ENCODE measurements around the gene MAML3. TPM values are rescaled to one million over a fixed set of nuclear protein-coding genes. Genes with fewer than 3 reads are reported as not detected.

MAML3 gene
- total RNA-seq, 1 donor = 4.4 TPM

- peaks cover 31% of the 10 kb centered on the region for H3K4me1 ChIP-seq (ENCODE audit: insufficient read depth, low read length)
- H3K4me3 ChIP-seq (ENCODE audit: low read length) = no peak overlapping the region
- H3K27me3 ChIP-seq (ENCODE audit: insufficient read depth, low read length) = no peaks in the 10 kb centered on the region
- H3K9me3 ChIP-seq (ENCODE audit: low read depth, low read length) = no peaks in the 10 kb centered on the region
Measured at GRCh38 chr4:139686130-139686529, 467.9 kb downstream of the MAML3 start.

- H3K9me3 ChIP-seq (ENCODE audit: low read depth, low read length) = no peaks in the 10 kb centered on the region
Measured at GRCh38 chr4:139685180-139685579, 468.8 kb downstream of the MAML3 start.

GRCh38 chr4:139684351-139684750, 469.6 kb downstream of the MAML3 start:
- Histone ChIP-seq H3K27me3 (ENCODE audit: insufficient read depth, low read length) (no peaks in the 10 kb centered on the region), H3K4me3 (ENCODE audit: low read length) (no peak overlapping the region), H3K9me3 (ENCODE audit: low read depth, low read length) (no peaks in the 10 kb centered on the region), H3K4me1 (ENCODE audit: insufficient read depth, low read length) (peaks cover 28% of the 10 kb centered on the region)

More at GRCh38 chr4:139685180-139685579, 468.8 kb downstream of the MAML3 start:
- H3K4me3 ChIP-seq (ENCODE audit: low read length) = no peak overlapping the region
- peaks cover 31% of the 10 kb centered on the region for H3K4me1 ChIP-seq (ENCODE audit: insufficient read depth, low read length)
- H3K27me3 ChIP-seq (ENCODE audit: insufficient read depth, low read length) = no peaks in the 10 kb centered on the region

- no peaks in the 10 kb centered on the region for H3K9me3 ChIP-seq (ENCODE audit: low read depth, low read length)
- no peaks in the 10 kb centered on the region for H3K27me3 ChIP-seq (ENCODE audit: insufficient read depth, low read length)
- H3K4me1 ChIP-seq (ENCODE audit: insufficient read depth, low read length) = peaks cover 14% of the 10 kb centered on the region
- no peak overlapping the region for H3K4me3 ChIP-seq (ENCODE audit: low read length)
Measured at GRCh38 chr4:139682741-139683151, 471.2 kb downstream of the MAML3 start.

GRCh38 chr4:139682309-139682708, 471.7 kb downstream of the MAML3 start:
- Histone ChIP-seq H3K4me1 (ENCODE audit: insufficient read depth, low read length) (peaks cover 14% of the 10 kb centered on the region), H3K9me3 (ENCODE audit: low read depth, low read length) (no peaks in the 10 kb centered on the region), H3K27me3 (ENCODE audit: insufficient read depth, low read length) (no peaks in the 10 kb centered on the region), H3K4me3 (ENCODE audit: low read length) (no peak overlapping the region)

- Histone ChIP-seq H3K4me1 (ENCODE audit: insufficient read depth, low read length) (peaks cover 36% of the 10 kb centered on the region), H3K4me3 (ENCODE audit: low read length) (no peak overlapping the region), H3K27me3 (ENCODE audit: insufficient read depth, low read length) (no peaks in the 10 kb centered on the region), H3K9me3 (ENCODE audit: low read depth, low read length) (no peaks in the 10 kb centered on the region)
Measured at GRCh38 chr4:139676913-139677585, 476.9 kb downstream of the MAML3 start.

GRCh38 chr4:139676365-139676764, 477.6 kb downstream of the MAML3 start:
- no peaks in the 10 kb centered on the region for H3K9me3 ChIP-seq (ENCODE audit: low read depth, low read length)
- H3K4me3 ChIP-seq (ENCODE audit: low read length) = no peak overlapping the region
- no peaks in the 10 kb centered on the region for H3K27me3 ChIP-seq (ENCODE audit: insufficient read depth, low read length)
- H3K4me1 ChIP-seq (ENCODE audit: insufficient read depth, low read length) = peaks cover 36% of the 10 kb centered on the region

- Histone ChIP-seq H3K9me3 (ENCODE audit: low read depth, low read length) (no peaks in the 10 kb centered on the region), H3K4me3 (ENCODE audit: low read length) (no peak overlapping the region), H3K27me3 (ENCODE audit: insufficient read depth, low read length) (no peaks in the 10 kb centered on the region), H3K4me1 (ENCODE audit: insufficient read depth, low read length) (peaks cover 36% of the 10 kb centered on the region)
Measured at GRCh38 chr4:139675651-139676050, 478.3 kb downstream of the MAML3 start.

- Histone ChIP-seq H3K27me3 (ENCODE audit: insufficient read depth, low read length) (no peaks in the 10 kb centered on the region), H3K4me3 (ENCODE audit: low read length) (no peak overlapping the region), H3K9me3 (ENCODE audit: low read depth, low read length) (no peaks in the 10 kb centered on the region), H3K4me1 (ENCODE audit: insufficient read depth, low read length) (peaks cover 36% of the 10 kb centered on the region)
Measured at GRCh38 chr4:139674875-139675550, 479.0 kb downstream of the MAML3 start.

- no peaks in the 10 kb centered on the region for H3K9me3 ChIP-seq (ENCODE audit: low read depth, low read length)
- H3K27me3 ChIP-seq (ENCODE audit: insufficient read depth, low read length) = no peaks in the 10 kb centered on the region
- peaks cover 41% of the 10 kb centered on the region for H3K4me1 ChIP-seq (ENCODE audit: insufficient read depth, low read length)
- H3K4me3 ChIP-seq (ENCODE audit: low read length) = no peak overlapping the region
Measured at GRCh38 chr4:139672732-139673131, 481.3 kb downstream of the MAML3 start.

- no peak overlapping the region for H3K4me3 ChIP-seq (ENCODE audit: low read length)
- H3K27me3 ChIP-seq (ENCODE audit: insufficient read depth, low read length) = no peaks in the 10 kb centered on the region
- H3K9me3 ChIP-seq (ENCODE audit: low read depth, low read length) = no peaks in the 10 kb centered on the region
- peaks cover 46% of the 10 kb centered on the region for H3K4me1 ChIP-seq (ENCODE audit: insufficient read depth, low read length)
Measured at GRCh38 chr4:139672215-139672614, 481.8 kb downstream of the MAML3 start.

- Histone ChIP-seq H3K4me3 (ENCODE audit: low read length) (no peak overlapping the region), H3K9me3 (ENCODE audit: low read depth, low read length) (no peaks in the 10 kb centered on the region), H3K27me3 (ENCODE audit: insufficient read depth, low read length) (no peaks in the 10 kb centered on the region), H3K4me1 (ENCODE audit: insufficient read depth, low read length) (peaks cover 43% of the 10 kb centered on the region)
Measured at GRCh38 chr4:139670775-139671174, 483.2 kb downstream of the MAML3 start.

GRCh38 chr4:139669890-139670289, 484.1 kb downstream of the MAML3 start:
- H3K4me3 ChIP-seq (ENCODE audit: low read length) = no peak overlapping the region
- H3K4me1 ChIP-seq (ENCODE audit: insufficient read depth, low read length) = peaks cover 41% of the 10 kb centered on the region
- H3K9me3 ChIP-seq (ENCODE audit: low read depth, low read length) = no peaks in the 10 kb centered on the region
- H3K27me3 ChIP-seq (ENCODE audit: insufficient read depth, low read length) = no peaks in the 10 kb centered on the region

- Histone ChIP-seq H3K9me3 (ENCODE audit: low read depth, low read length) (no peaks in the 10 kb centered on the region), H3K4me1 (ENCODE audit: insufficient read depth, low read length) (peaks cover 37% of the 10 kb centered on the region), H3K4me3 (ENCODE audit: low read length) (no peak overlapping the region), H3K27me3 (ENCODE audit: insufficient read depth, low read length) (no peaks in the 10 kb centered on the region)
Measured at GRCh38 chr4:139669335-139669734, 484.6 kb downstream of the MAML3 start.

- H3K4me3 ChIP-seq (ENCODE audit: low read length) = no peak overlapping the region
- H3K27me3 ChIP-seq (ENCODE audit: insufficient read depth, low read length) = no peaks in the 10 kb centered on the region
Measured at GRCh38 chr4:139668658-139669201, 485.3 kb downstream of the MAML3 start.

More at GRCh38 chr4:139668658-139669201, 485.3 kb downstream of the MAML3 start:
- H3K4me1 ChIP-seq (ENCODE audit: insufficient read depth, low read length) = peaks cover 31% of the 10 kb centered on the region
- no peaks in the 10 kb centered on the region for H3K9me3 ChIP-seq (ENCODE audit: low read depth, low read length)

Data from mononuclear cell (primary cell).